Fibroblast of skin of abdomen (primary cell): Measurements from ENCODE around the gene KDM4C.

ENCODE experiments used
- DNase-seq: peaks from one replicate; pipeline ENCODE4 v3.0.0-alpha.2; 2013

Gene KDM4C

DNA sequence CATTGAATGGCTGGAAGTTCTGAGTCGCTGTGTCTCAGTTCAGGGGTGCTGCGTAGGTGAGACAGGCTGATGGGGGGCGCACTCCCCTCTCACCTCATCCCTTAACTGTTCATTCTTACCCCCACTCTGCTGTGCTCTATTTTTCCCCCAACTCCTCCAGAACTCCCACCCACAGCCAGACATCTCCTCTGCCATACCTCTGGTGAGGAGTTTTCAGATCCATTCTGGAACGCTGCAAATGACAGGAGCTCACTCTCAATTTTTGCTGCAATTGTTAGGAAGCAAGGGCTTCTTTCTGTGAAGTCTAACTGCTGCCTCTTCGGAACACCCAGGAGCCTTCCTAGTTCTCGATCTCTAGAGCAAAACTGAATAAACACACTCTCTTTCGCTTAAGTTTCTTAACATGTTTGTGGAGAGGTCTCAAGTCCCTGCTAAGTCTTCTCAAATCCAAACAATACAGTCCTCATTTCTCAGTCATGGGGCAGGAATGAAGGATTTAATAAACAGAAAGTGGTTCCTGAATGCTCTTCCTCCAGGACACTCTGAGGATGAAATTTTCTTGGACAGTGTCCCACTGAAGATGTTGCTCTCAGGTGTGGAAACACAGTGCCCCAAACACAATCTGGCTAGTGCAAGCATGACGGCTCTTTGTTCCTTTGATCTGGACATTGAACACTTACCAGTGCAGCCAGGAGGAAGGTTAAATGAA lies 387.7 kb downstream of the KDM4C start:
- no peak for DNase-seq

DNA sequence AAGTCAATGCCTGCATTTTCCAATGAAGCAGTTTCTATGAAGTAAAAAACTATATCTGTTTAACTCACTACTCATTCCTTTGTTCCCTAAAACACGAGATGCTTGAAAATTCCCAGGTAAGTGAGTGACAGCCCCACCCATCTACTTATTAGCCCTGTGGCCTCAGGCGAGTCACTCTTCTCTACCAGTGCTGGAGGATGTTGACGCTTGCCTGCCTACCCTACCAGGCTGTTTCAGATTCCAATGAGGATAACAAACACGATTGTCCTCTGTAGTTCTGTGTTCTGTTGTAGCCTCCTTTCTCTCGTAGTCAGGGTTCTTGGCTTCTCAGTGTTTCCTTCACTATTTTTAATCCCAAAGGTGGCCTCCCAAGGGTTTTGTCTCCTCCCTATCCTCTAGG lies 388.8 kb downstream of the KDM4C start:
- DNase-seq: no peak

DNA sequence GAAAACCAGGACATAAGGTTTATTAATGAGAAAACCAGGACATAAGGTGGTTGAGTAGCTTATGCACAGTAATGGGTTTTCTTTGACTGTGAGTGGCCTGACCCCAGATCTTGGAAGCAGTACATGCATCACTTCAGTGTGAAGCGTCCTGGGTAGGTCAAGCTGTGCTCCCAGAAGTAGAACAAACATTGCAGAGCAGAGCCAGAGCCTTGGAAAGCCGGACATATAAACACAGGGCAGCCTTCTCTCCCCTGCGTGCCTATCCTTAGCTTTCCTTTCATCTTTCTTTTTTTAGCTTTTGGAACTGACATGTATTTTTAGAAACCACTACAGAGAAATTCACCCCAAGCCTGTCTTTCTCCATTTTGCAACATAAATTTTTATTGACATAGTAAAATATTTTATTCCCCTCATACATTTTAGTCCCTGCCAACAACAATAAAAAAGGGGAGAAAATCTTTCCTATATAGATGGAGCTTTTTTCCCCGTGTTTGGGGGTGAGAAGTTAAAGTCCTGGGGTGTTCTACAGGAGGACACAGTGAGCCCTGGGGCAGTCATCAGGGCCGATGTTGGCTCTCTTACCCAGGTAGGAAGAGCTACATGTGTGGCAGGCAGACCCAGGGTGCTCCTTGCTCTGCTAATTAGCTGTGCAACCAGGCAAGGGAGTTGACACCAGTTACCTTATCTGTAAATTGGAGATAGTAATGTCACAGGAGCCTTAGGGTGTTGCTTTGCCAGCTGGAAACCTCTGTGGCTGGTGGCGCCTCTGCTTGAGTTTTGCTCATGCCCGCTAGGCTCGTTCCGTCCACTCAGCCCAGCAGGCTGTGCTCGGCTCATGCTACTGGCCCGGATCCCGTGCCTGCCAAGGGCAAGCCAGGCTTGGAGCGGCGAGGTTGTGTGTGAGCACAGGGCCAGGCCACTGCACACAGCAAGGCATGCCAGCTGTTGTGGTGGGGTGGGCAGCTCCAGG lies 389.6 kb downstream of the KDM4C start:
- no peak for DNase-seq

GRCh38 chr9:7148243-7148765 lies 390.5 kb downstream of the KDM4C start:
- DNase-seq: no peak

- DNase-seq: no peak
Measured at GRCh38 chr9:7149258-7149657, 391.5 kb downstream of the KDM4C start.

GRCh38 chr9:7150153-7150890 lies 392.5 kb downstream of the KDM4C start:
- no peak for DNase-seq

DNA sequence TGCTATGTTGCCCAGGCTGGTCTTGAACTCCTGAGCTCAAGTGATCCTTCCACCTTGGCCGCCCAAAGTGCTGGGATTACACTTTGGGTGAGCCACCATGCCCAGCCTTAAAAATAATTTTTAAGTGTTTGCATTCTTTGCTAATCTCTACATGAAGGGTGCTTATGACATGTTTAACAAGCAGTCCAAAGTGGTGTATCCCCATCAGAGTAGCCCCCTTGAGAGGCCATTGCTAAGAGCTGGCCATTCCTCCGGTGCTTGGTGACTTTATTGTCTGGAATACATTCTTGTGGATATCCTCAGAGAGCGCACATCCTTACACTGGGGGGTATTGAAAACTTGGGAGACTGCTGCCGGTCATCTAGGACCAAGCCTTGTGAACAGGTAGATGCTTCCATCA lies 395.4 kb downstream of the KDM4C start:
- DNase-seq: no peak

DNA sequence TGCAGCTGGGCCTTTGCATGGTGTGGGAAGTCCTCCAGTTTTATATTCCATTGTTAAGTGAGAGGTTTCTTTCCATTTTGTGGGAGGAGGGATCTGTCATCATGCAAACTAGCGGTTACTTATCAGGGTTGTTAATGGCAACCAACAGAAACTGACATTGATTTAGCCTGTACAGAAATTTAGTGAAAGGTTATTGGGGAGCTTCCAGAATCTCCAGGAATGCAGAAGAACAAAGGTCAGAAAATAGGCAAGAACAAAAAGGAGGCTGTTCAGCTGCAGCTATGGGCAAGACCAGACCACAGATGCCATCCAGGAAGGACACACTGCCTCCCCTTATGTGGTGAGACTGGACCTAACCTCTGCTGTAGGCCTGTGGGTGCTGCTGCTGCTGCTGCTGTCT lies 395.8 kb downstream of the KDM4C start:
- peak; percentile 4 for DNase-seq

DNA sequence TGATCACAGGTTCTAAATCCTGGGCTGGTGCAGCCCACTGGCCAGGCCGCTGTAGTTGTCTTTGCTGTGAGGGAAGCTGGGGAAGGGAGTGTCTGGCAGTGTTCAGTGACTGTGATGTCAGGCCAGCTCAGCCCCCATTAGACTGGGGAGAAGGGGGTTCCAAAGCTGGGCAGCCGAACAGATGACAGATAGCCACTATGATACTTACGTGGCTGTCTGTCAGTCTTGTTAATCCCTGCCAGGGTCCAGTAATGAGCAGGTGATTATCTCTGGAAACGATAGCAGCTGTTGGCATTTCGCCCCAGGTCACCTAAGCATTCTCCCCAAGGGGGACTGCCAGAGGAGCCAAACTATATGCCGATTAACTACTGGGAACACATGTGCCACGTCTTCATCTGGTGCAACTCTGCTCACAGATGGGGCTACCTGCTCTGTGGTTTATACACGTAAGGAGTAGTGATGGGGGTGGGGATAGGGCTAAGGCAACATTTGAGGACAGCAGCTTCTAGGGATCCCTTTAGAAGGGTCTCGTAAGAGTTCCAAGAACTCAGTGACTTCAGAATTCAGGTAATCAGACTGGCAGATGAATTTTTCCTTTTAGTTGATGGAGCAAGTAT lies 396.3 kb downstream of the KDM4C start:
- DNase-seq: no peak

DNA sequence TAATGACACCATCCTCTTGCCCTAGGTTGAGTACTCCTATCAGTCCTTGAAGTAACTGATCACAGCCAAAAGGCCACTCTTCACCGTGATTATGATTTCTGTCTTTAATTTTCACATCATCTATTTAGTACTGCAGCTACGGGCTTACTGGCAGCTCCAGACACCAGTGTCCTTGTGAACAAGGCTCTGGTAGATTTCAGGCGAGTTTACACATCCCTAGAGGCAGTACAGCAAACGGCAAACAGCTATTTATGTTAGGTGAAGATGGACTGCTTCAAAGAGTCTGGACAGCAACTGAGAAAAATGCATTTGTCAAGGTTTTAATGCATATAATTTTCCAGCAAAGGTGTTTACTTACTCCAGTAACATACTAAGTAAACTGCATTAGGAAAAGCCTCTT lies 396.9 kb downstream of the KDM4C start:
- DNase-seq: no peak

DNA sequence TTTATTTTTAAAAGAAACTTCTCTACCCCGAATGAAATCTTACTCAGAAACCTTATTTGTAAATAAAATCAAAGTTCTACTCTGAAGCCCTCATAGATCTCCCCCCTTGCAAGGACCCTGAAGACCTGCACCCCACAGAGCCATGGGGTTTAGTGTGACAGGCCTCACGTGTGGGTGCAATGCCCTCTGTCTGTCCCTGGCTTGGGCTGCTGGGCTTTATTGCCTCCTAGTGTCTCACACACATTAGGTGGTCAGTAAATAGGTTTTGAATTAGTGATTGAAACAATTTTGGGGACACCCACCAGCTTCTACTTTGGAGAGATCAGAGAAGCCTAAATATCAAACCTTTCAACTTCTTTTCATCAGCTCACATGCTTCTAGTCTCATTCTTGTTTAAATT lies 403.7 kb downstream of the KDM4C start:
- no peak for DNase-seq

GRCh38 chr9:7163932-7164331 lies 406.2 kb downstream of the KDM4C start:
- no peak for DNase-seq

DNA sequence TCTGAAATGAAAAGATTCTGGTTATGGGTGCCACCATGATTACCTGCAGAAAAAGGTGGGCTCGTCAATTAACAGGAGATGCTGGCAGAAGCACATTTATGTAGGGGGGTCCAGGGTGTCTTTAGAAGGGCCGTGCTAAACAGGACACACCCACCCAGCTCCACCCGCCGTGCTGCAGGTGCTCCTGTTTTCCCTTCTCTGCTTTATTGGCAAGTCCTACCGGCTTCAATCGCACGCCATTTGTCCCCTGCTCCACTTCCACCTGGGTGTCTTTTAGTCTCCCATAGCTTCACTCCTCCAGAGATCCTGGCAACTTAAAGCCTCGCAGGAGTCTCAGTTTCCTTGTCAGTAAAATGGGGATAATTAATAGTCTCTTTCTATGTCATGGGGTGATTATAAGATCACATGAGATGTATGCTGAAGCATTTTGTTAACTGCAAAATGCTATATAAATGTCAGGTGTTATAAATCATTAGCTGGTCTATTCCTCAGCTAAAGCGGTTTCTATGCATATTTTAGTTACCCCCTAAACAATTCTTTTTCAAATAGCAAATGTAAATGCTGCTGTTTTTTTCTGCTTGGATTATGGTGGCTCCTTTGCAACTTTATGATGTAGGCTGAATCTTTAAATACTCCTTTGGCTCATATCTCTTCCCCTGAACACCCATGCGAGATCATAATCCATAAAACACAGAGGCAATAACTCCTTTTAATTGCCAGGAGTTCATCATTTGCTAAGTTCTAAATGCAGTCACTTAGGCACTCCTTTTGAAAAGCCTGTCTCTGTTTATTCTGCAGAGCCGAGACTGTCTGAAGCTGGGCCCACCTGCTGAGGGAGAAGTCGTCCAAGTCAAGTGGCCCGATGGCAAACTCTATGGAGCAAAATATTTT lies 406.9 kb downstream of the KDM4C start:
- no peak for DNase-seq

DNA sequence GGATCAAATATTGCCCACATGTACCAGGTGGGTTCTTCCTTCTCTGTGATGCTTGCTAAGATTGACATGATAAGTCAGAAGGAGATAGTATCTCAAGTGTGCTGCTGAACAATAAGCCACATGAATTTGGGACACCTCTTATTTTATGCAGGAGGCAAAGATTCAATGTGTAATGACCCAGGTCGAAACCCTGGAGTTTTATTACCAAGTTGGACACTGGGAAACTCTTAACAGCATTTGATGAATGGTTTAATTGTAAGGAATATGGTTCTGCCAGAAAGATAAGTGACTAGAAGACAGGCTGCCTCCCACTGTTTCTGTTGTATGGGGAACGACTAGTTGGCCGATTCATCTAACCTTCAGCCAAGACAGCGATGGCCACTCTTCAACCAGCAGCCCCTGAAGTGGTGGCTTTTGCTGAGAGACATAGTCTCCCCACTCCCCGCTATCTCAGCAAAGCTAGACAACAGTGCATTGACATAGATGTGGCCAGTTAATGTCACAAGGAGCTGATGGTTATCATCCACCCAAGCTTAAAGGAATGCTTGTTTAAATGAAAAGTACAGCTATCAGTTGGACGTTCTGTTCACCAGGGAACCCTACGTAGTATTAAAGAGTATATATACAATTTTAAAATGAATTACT lies 407.7 kb downstream of the KDM4C start:
- DNase-seq: no peak

DNA sequence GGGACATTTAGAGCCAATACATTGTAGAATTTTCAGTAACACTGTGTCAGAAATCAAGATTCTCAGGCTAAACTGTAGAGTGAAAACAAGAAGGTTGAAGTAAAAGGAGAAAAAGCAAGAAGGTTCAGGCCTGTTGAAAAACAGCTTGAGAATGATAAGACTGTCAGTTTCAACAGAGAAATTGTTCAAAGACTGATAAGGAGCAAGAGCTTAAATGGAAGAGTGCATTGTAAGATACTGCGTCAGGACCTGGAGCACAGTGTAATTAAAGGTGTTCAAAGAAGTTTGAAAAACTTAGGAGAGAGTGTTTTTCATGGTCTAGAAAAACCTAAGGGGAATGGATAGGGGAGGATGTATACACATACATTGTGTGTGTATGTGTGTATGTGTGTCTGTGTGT lies 408.3 kb downstream of the KDM4C start:
- no peak for DNase-seq

DNA sequence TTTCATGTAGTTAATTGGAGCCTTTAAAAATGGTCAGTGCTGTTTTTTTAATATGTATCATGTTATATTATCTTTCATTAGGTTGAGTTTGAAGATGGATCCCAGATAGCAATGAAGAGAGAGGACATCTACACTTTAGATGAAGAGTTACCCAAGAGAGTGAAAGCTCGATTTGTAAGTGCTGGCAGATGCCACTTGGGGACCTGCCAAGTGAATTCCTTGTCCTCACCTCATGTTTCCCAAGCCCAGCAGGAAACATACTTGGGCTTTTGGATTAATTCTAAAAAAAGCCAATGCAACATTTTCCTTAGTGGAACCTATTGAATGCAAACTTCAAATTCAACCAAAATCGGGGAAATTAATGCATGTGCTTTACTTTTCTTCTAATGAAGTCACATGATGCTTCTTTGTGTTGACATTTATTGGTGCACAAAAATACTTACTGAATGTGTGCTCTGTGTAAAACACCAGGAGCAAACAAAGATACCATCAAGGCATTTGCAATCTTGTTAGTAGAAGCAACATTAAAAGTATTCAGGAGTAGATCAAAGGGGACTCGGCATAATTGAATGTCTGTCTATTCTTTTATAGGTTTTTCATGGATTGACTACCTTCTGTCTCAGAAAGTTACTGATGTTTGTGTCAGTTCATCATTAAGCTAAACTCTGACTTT lies 412.1 kb downstream of the KDM4C start:
- DNase-seq: peak; percentile 31

DNA sequence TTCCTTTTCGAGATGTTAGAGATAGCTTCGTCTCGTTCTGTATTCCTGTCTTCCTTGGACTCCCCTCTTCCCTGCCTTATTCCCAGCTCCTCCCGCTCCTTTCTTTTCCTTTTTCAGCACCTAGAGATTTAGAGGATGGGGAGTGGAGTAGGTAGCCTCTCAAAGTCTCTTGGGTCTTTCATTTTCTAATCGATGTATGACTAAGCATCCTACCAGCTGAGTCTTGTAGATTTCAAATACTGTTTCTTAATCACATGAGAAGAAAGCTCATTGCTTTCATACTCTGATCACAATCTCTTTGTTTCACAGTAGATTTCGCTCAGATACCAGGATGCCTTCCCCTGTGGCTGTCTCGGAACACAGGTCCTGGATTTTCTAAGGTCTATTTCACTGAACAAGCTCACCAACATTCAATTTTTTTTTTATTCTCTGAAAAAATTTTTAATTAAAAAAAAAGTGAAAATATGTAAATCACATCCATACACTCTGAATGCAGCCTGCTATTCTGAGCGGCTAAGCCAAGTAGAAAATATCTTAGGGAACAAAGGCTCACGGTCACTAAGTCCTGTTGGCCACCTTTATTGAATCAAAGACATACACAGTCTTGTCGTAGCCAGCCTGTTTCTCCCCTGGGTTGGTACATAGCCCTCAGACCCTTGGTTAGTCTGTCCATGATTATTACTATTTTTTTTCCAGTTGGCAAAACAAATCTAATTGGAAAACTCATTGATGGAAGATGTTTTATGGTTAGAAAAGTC lies 413.8 kb downstream of the KDM4C start:
- no peak for DNase-seq

- DNase-seq: peak; percentile 25
Measured at GRCh38 chr9:7172154-7173115, 414.7 kb downstream of the KDM4C start.
